Measurements from ENCODE around the gene PTPN12.
"Not testable (repeated sequence)": the region's sequence is repeated elsewhere in the genome, so short reads cannot be mapped to it uniquely, and the experiment has no call there.

PTPN12 gene

DNA sequence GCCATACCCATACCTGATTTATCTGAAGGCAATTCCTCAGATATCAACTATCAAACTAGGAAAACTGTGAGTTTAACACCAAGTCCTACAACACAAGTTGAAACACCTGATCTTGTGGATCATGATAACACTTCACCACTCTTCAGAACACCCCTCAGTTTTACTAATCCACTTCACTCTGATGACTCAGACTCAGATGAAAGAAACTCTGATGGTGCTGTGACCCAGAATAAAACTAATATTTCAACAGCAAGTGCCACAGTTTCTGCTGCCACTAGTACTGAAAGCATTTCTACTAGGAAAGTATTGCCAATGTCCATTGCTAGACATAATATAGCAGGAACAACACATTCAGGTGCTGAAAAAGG is 90.2 kb downstream of the PTPN12 start:
- peaks cover 11% of the 10 kb centered on the region for H3K36me3 ChIP-seq (ENCODE audit: control insufficient read depth, insufficient read depth, low read length)

DNA sequence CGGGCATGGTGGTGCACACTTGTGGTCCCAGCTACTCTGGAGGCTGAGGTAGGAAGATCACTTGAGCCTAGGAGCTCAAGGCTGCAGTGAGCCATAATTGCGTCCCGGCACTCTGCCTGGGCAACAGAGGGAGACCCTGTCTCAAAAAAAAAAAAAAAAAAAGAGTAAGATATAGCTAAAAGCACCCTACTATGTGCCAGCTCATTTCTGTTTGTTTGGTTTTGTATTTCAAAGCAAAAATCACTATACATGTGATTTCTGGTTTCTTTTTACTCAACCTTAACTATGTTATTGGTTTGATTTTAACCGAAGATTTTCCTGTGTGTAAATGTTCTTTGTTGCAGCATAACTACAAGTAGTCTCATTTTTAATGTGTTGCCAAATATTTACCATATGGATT is 92.7 kb downstream of the PTPN12 start:
- Histone ChIP-seq H3K27ac (ENCODE audit: low read depth, low read length) (no peak overlapping the region), H3K4me3 (ENCODE audit: low read length) (no peak overlapping the region), H3K4me1 (ENCODE audit: control insufficient read depth, insufficient read depth, low read length) (no peaks in the 10 kb centered on the region), H3K9ac (ENCODE audit: low read length) (no peak overlapping the region), H3K36me3 (ENCODE audit: control insufficient read depth, insufficient read depth, low read length) (peaks cover 11% of the 10 kb centered on the region), H3K27me3 (ENCODE audit: control insufficient read depth, insufficient read depth, low read length) (no peaks in the 10 kb centered on the region)

More for the DNA sequence above, 90.2 kb downstream of the PTPN12 start:
- Histone ChIP-seq H3K27me3 (ENCODE audit: control insufficient read depth, insufficient read depth, low read length) (no peaks in the 10 kb centered on the region), H3K4me3 (ENCODE audit: low read length) (no peak overlapping the region), H3K9ac (ENCODE audit: low read length) (no peak overlapping the region), H3K4me1 (ENCODE audit: control insufficient read depth, insufficient read depth, low read length) (no peaks in the 10 kb centered on the region), H3K27ac (ENCODE audit: low read depth, low read length) (no peak overlapping the region)

DNA sequence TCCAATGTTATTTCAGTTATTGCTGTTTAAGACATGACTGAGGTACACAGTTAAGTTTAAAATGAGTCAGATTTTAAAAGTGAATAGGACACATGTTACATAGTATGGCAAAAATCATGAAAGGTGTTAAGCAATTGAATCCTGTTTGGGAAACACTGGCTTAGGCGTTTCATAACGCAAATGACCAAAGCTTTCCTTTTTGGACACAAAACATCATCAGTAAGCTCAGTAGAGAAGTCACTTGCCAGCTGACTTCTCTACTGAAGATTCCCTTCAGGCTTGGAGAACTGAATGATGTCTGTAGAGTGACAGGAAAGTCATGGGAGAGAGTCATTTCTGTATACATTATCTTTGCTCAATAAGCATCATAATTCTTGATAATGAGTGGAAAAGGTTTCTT is 94.7 kb downstream of the PTPN12 start:
- no peaks in the 10 kb centered on the region for H3K27me3 ChIP-seq (ENCODE audit: control insufficient read depth, insufficient read depth, low read length)
- H3K4me3 ChIP-seq (ENCODE audit: low read length): no peak overlapping the region
- no peaks in the 10 kb centered on the region for H3K4me1 ChIP-seq (ENCODE audit: control insufficient read depth, insufficient read depth, low read length)
- H3K36me3 ChIP-seq (ENCODE audit: control insufficient read depth, insufficient read depth, low read length): peaks cover 13% of the 10 kb centered on the region
- H3K9ac ChIP-seq (ENCODE audit: low read length): no peak overlapping the region
- H3K27ac ChIP-seq (ENCODE audit: low read depth, low read length): no peak overlapping the region

DNA sequence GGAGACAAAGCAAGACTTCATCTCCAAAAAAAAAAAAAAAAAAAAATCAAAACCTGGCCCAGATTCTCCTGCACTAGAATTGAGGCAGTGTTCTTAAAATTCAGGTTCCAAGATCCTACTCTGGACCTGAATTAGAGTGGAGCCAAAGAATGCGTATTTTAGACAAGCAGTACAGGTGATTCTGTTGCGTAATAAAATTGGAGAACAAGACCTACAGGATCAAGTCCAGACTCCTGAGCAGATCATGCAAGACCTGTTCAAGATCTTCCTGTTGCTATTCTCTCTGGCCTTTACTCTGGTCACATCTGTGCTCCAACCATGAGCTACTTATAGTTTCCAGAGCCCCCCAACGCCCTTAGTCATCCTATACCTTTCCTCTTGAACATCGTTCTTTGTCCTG is 107.7 kb downstream of the PTPN12 start:
- H3K4me1 ChIP-seq (ENCODE audit: control insufficient read depth, insufficient read depth, low read length): no peaks in the 10 kb centered on the region
- H3K4me3 ChIP-seq (ENCODE audit: low read length): no peak overlapping the region
- H3K27me3 ChIP-seq (ENCODE audit: control insufficient read depth, insufficient read depth, low read length): no peaks in the 10 kb centered on the region
- H3K36me3 ChIP-seq (ENCODE audit: control insufficient read depth, insufficient read depth, low read length): peaks cover 2% of the 10 kb centered on the region
- no peak overlapping the region for H3K27ac ChIP-seq (ENCODE audit: low read depth, low read length)
- H3K9ac ChIP-seq (ENCODE audit: low read length): no peak overlapping the region

DNA sequence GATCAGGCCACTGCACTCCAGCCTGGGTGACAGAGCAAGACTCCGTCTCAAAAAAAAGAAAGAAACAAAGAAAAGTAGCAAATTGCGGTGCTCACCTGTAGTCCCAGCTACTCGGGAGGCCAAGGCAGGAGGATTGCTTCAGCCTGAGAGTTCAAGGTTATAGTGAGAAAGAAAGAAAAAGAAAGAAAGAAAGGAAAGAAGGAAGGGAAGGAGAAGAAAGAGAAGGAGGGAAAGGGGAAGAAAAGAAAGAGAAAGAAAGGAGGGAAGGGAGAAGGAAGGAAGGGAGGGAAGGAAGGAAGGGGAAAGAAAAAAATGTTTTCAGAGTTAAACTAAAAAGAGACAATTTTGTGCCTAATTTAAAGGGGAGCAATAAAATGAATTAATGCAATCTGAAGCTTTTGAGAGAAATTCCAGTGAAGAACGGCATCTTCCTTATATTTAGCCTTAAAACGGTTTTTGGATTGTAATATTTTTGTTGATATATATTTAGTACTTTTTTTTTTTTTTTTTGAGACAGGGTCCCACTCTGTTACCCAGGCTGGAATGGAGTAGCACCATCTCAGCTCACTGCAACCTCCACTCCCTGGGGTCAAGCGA is 111.7 kb downstream of the PTPN12 start:
- H3K27me3 ChIP-seq (ENCODE audit: control insufficient read depth, insufficient read depth, low read length): no peaks in the 10 kb centered on the region
- H3K4me1 ChIP-seq (ENCODE audit: control insufficient read depth, insufficient read depth, low read length): no peaks in the 10 kb centered on the region
- peaks cover 2% of the 10 kb centered on the region for H3K36me3 ChIP-seq (ENCODE audit: control insufficient read depth, insufficient read depth, low read length)
- H3K4me3 ChIP-seq (ENCODE audit: low read length): no peak overlapping the region
- no peak overlapping the region for H3K9ac ChIP-seq (ENCODE audit: low read length)
- no peak overlapping the region for H3K27ac ChIP-seq (ENCODE audit: low read depth, low read length)

DNA sequence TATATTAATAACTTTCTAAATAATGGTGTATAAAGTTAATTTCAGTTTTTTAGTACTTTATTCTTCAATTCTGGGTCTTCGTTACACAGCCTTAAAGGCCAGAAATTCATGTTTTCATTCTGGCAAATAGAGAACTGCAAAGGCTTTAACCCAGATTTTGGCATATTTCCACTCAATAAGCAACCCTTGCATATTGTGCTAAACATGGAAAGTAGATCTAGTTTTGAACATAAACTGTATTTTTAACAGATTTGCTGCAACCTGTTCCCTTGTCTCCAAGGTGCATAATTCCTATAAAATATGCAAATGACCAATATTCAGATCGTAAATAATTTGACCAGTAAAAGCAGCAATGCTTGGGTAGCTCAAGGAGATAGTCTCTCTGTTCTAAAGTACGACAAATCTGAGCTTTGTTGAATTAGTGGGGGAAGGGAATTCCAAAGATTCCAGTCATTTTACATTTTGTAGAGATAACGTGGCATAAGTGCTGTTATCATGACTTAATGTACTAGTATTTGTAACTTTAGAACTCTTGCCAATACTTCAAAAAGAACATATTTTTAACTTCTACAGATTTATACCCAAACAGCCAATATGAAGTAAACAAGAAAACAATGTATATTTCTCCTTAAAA is 112.7 kb downstream of the PTPN12 start:
- Histone ChIP-seq H3K4me1 (ENCODE audit: control insufficient read depth, insufficient read depth, low read length) (no peaks in the 10 kb centered on the region), H3K9ac (ENCODE audit: low read length) (no peak overlapping the region), H3K27ac (ENCODE audit: low read depth, low read length) (no peak overlapping the region), H3K4me3 (ENCODE audit: low read length) (no peak overlapping the region), H3K36me3 (ENCODE audit: control insufficient read depth, insufficient read depth, low read length) (peaks cover under 1% of the 10 kb centered on the region), H3K27me3 (ENCODE audit: control insufficient read depth, insufficient read depth, low read length) (no peaks in the 10 kb centered on the region)

DNA sequence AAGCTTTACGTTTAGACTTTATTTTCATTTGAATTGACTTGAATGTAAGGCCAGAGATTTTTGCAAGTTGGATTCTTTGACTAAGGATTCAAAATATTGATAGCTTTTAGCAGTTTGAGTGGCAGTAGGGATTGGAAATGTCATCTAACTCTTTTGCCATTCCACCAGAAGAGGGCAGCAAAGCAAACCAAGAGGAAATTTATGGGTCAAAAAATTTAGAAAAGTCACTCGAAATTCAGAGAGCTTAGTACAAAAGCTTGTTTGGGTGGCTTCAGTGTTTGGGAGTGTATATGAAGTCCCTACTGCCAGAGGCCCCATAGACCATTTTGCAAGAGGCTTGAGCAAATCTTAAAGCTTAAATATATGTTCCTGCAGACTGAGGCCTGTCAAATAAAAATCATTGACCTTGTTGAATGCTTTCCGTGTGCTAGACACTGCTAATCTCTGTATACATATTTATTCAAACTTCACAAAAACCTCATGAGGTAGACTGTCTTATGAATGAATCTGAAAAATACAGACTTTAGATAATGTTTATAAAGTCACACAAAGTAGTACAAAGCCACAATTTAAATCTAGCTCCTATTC is 114.6 kb downstream of the PTPN12 start:
- H3K27me3 ChIP-seq (ENCODE audit: control insufficient read depth, insufficient read depth, low read length): no peaks in the 10 kb centered on the region
- H3K4me1 ChIP-seq (ENCODE audit: control insufficient read depth, insufficient read depth, low read length): no peaks in the 10 kb centered on the region
- no peaks in the 10 kb centered on the region for H3K36me3 ChIP-seq (ENCODE audit: control insufficient read depth, insufficient read depth, low read length)
- no peak overlapping the region for H3K9ac ChIP-seq (ENCODE audit: low read length)
- H3K27ac ChIP-seq (ENCODE audit: low read depth, low read length): no peak overlapping the region
- H3K4me3 ChIP-seq (ENCODE audit: low read length): no peak overlapping the region

DNA sequence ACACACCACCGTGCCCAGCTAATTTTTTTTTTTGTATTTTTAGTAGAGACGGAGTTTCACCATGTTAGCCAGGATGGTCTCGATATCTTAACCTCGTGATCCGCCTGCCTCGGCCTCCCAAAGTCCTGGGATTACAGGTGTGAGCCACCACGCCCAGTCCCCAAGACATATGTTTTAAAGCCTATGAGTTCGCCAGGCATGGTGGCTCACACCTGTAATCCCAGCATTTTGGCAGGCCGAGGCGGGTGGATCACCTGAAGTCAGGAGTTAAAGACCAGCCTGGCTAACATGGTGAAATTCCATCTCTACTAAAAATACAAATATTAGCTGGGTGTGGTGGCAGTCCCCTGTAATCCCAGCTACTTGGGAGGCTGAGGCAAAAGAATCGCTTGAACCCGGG is 115.7 kb downstream of the PTPN12 start:
- H3K27ac ChIP-seq (ENCODE audit: low read depth, low read length); H3K27me3 ChIP-seq (ENCODE audit: control insufficient read depth, insufficient read depth, low read length); H3K4me3 ChIP-seq (ENCODE audit: low read length); H3K36me3 ChIP-seq (ENCODE audit: control insufficient read depth, insufficient read depth, low read length); H3K4me1 ChIP-seq (ENCODE audit: control insufficient read depth, insufficient read depth, low read length); H3K9ac ChIP-seq (ENCODE audit: low read length): not testable (repeated sequence)

DNA sequence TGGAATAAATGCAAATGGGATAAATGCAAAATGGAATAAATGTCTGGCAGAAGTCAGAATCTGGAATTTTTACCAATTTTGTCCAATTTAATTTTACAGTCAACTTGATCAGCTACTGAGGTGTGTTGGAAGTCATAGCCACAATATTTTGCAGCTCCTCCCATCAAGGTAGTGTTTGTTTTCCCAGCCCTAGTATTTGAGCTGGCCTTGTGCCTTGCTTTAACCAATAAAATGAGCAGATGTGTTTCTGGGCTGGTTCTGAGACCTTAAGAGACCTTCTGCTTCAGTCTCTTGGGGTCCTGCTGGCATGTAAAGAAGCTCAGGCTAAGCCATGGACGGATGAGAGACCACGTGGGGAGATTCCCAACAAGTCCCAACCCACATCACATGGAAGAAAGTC is 116.5 kb downstream of the PTPN12 start:
- no peaks in the 10 kb centered on the region for H3K27me3 ChIP-seq (ENCODE audit: control insufficient read depth, insufficient read depth, low read length)
- no peaks in the 10 kb centered on the region for H3K36me3 ChIP-seq (ENCODE audit: control insufficient read depth, insufficient read depth, low read length)
- H3K4me3 ChIP-seq (ENCODE audit: low read length): no peak overlapping the region
- no peaks in the 10 kb centered on the region for H3K4me1 ChIP-seq (ENCODE audit: control insufficient read depth, insufficient read depth, low read length)
- H3K9ac ChIP-seq (ENCODE audit: low read length): no peak overlapping the region
- no peak overlapping the region for H3K27ac ChIP-seq (ENCODE audit: low read depth, low read length)

DNA sequence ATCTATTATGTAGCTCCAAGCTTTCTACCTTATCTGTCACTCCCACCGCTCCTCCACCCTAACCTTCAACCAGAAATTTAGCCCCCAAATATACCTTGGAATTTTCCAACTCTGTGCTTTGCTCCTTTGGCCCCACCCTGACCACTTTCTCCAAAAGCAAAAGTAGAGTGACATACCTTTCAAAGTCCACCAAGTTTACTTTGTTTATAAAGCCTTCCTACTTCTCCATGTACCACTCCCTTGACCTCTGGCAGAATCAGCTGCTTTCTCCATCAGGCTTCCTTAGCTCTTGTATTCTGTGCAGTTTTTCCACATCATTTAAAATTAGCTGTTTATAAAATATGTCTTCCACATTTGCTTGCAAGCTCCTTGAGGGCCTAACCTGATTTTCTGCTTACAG is 118.3 kb downstream of the PTPN12 start:
- H3K4me3 ChIP-seq (ENCODE audit: low read length): no peak overlapping the region
- no peaks in the 10 kb centered on the region for H3K36me3 ChIP-seq (ENCODE audit: control insufficient read depth, insufficient read depth, low read length)

DNA sequence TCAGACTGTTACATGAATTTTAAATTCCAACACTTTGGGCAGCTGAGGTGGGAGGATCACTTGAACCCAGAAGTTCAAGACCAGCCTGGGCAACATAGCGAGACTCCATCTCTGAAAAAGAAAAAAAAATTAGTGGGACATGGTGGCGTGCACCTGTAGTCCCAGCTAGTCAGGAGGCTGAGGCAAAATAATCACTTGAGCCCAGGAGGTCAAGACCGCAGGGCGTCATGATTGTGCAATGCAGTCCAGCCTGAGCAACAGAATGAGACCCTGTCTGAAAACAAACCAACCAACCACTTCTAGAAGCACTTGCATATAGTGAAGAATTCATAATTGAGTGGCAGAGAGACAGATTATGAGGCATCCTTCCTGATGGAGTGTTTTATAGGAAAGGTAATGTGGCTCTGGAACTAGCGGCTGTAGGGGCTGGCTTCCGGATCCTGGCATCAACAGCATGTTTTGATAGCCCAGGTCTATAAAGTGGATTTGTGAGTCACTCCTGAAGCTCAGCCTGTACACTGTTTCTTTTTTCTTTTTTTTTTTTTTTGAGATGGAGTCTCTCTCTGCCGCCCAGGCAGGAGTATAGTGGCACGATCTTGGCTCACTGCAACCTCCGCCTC is 118.9 kb downstream of the PTPN12 start:
- H3K27me3 ChIP-seq (ENCODE audit: control insufficient read depth, insufficient read depth, low read length): no peaks in the 10 kb centered on the region
- no peaks in the 10 kb centered on the region for H3K36me3 ChIP-seq (ENCODE audit: control insufficient read depth, insufficient read depth, low read length)
- H3K4me3 ChIP-seq (ENCODE audit: low read length): no peak overlapping the region
- no peak overlapping the region for H3K9ac ChIP-seq (ENCODE audit: low read length)
- no peak overlapping the region for H3K27ac ChIP-seq (ENCODE audit: low read depth, low read length)
- no peaks in the 10 kb centered on the region for H3K4me1 ChIP-seq (ENCODE audit: control insufficient read depth, insufficient read depth, low read length)

More for the DNA sequence above, 118.3 kb downstream of the PTPN12 start:
- Histone ChIP-seq H3K9ac (ENCODE audit: low read length) (no peak overlapping the region), H3K27ac (ENCODE audit: low read depth, low read length) (no peak overlapping the region), H3K27me3 (ENCODE audit: control insufficient read depth, insufficient read depth, low read length) (no peaks in the 10 kb centered on the region), H3K4me1 (ENCODE audit: control insufficient read depth, insufficient read depth, low read length) (no peaks in the 10 kb centered on the region)

DNA sequence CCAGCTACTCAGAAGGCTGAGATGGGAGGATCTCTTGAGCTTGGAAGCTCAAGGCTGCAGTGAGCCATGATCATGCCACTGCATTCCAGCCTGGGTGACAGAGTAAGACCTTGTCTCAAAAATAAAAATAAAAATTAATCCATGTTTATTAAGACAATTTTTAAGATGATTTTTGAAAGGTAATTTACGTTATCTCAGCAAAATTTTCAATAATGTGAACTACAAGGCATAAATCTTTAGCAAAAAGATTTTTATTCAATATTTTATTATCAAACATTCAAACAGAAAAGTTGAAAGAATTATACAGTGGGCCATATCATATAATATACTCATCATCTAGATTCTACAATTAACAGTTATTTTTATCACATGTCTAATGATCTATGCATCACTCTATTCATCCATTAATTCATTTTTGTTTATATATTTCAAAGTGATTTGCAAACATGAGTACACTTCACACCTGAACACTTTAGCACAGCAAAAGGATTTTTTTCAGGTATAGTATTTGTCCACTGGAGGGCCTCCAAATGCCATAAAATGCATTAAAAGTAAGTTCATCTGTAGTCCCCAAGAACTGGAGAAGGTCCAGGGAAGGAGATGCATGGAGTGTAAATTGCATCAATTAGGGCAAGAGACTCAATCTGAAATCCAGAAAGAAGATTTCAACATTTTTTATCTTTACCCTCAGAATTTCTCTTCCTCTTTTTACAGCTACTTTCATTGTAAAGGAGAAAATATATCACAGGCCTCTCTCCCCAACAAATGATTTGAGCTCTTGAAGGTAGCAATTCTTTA is 120.5 kb downstream of the PTPN12 start:
- Histone ChIP-seq H3K4me1 (ENCODE audit: control insufficient read depth, insufficient read depth, low read length) (no peaks in the 10 kb centered on the region), H3K27ac (ENCODE audit: low read depth, low read length) (no peak overlapping the region), H3K4me3 (ENCODE audit: low read length) (no peak overlapping the region), H3K36me3 (ENCODE audit: control insufficient read depth, insufficient read depth, low read length) (no peaks in the 10 kb centered on the region), H3K9ac (ENCODE audit: low read length) (no peak overlapping the region), H3K27me3 (ENCODE audit: control insufficient read depth, insufficient read depth, low read length) (no peaks in the 10 kb centered on the region)
